NB4 (cell line): ENCODE results near the gene LCMT1.

Source experiments
- POLR2A ChIP-seq: IDR thresholded peaks from 2 replicates; pipeline ENCODE4 v1.6.1; 2011; ENCODE audit warnings: mild to moderate bottlenecking; ENCODE audit not compliant: insufficient read length; ENCODE audit errors: extremely low read depth
- TF ChIP-seq, protein P1 (sequence below): IDR thresholded peaks from one replicate; pipeline ENCODE4 v1.5.1; 2012; ENCODE audit warnings: low read depth, low read length

DNA sequence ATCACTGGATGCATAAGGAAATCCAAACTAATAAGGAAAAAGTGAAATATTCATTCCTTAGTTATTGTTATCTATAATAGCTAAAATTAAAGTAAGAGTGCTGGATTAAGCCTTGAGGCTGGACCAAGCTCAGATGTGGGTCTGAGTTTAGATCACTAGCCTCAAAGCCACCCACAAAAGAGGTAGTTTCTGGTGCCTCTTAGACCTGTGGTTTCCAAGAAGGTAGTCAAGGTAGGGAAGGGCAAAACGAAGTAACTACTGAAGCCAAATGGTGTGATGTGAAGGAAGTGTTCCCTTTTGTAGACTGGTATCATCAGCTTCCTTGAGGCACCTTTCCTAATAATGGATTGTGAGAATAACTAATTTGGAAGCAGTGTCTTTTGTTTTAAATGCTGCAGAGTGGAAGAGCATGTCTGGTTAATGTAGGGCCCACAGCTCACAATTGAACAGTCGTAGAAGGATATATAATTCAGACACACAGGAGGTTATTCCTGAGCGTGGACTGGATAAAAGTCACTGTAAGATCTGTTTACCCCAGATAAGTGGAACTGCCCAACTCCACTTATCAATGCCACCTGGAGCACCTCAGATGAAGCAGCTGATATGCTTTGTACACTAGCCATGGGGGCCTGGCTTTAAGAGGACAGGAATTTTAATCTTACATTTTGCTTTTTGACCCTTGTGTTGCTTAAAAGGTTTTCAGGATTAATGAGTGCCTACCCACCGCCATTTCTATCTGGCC lies 31.7 kb upstream of the LCMT1 start:
- TF ChIP-seq, protein P1, sequence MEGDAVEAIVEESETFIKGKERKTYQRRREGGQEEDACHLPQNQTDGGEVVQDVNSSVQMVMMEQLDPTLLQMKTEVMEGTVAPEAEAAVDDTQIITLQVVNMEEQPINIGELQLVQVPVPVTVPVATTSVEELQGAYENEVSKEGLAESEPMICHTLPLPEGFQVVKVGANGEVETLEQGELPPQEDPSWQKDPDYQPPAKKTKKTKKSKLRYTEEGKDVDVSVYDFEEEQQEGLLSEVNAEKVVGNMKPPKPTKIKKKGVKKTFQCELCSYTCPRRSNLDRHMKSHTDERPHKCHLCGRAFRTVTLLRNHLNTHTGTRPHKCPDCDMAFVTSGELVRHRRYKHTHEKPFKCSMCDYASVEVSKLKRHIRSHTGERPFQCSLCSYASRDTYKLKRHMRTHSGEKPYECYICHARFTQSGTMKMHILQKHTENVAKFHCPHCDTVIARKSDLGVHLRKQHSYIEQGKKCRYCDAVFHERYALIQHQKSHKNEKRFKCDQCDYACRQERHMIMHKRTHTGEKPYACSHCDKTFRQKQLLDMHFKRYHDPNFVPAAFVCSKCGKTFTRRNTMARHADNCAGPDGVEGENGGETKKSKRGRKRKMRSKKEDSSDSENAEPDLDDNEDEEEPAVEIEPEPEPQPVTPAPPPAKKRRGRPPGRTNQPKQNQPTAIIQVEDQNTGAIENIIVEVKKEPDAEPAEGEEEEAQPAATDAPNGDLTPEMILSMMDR, result no peak
- TF ChIP-seq POLR2A, result no peak
